ENCODE measurements around the gene NEU2.

GRCh38 chr2:233039846-233040530, 7.5 kb downstream of the NEU2 start:
- TF ChIP-seq POLR2AphosphoS5 (IDR thresholded peaks at IDR 0.05; ENCODE audit: low read depth, low read length) (no peak), TAF1 (IDR thresholded peaks at IDR 0.05; ENCODE audit: borderline replicate concordance, low read depth, low read length) (no peak)
